ENCODE results near the gene CACNG4.

GRCh38 chr17:67078292-67078691 is 113.8 kb downstream of the CACNG4 start:
- TF ChIP-seq CTCF (IDR thresholded peaks at IDR 0.05) (no peak), POLR2A (IDR thresholded peaks at IDR 0.05) (no peak)
